HEK293 (cell line): ENCODE measurements around the gene BCL2.

Experiments used
- TRIM28 ChIP-seq: IDR thresholded peaks from 2 replicates; pipeline ENCODE4 v1.6.1; 2011; ENCODE audit warnings: low read length, control low read depth, borderline replicate concordance
- ZBTB1 ChIP-seq: fragments of 450-650 bp; formaldehyde crosslinking; IDR thresholded peaks from 2 replicates; pipeline ENCODE4 v1.5.1; 2016; ENCODE audit warnings: missing biosample characterization, missing genetic modification characterization
- ZFP3 ChIP-seq: fragments of 450-650 bp; formaldehyde crosslinking; IDR thresholded peaks from 2 replicates; pipeline ENCODE4 v1.5.1; 2016; ENCODE audit warnings: low read depth, missing biosample characterization, missing genetic modification characterization
- ZNF350 ChIP-seq: fragments of 450-650 bp; formaldehyde crosslinking; IDR thresholded peaks from 2 replicates; pipeline ENCODE4 v1.5.0; 2017; ENCODE audit warnings: missing biosample characterization, mild to moderate bottlenecking, missing genetic modification characterization
- ZNF514 ChIP-seq: fragments of 450-650 bp; formaldehyde crosslinking; IDR thresholded peaks from 2 replicates; pipeline ENCODE4 v1.5.1; 2016; ENCODE audit warnings: missing biosample characterization, missing genetic modification characterization
- TF ChIP-seq, protein P1 (sequence below): fragments of 450-650 bp; formaldehyde crosslinking; IDR thresholded peaks from 2 replicates; pipeline ENCODE4 v1.5.1; 2016; ENCODE audit warnings: missing biosample characterization, missing genetic modification characterization
- TF ChIP-seq, protein P2 (sequence below): fragments of 450-650 bp; formaldehyde crosslinking; IDR thresholded peaks from 2 replicates; pipeline ENCODE4 v1.5.1; 2016; ENCODE audit warnings: missing biosample characterization, missing genetic modification characterization

DNA sequence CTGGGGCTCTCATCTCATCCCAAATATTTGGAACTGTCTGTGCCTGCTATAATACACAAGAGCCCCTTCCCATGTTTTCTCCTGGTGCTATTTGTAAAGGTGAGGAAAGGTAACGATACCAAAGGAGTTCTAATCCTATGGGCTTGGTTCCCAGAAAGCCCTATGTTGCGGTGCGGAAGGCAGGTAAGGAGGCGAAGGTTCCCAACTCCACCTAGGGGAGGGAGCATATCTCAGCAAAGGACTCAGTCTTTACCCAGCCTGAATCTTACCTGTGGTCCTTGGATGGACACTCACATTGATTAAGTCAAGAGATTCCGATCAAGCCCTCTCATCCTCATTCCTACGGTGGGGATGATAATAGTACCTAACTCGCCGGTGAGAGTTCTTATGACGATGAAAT lies 140.1 kb downstream of the BCL2 start:
- TF ChIP-seq TRIM28 (no peak), ZNF514 (tag by site-specific recombination) (no peak), ZBTB1 (tag by site-specific recombination) (no peak), ZNF350 (tag by site-specific recombination) (no peak), ZFP3 (tag by site-specific recombination) (no peak)
- TF ChIP-seq, protein P1, sequence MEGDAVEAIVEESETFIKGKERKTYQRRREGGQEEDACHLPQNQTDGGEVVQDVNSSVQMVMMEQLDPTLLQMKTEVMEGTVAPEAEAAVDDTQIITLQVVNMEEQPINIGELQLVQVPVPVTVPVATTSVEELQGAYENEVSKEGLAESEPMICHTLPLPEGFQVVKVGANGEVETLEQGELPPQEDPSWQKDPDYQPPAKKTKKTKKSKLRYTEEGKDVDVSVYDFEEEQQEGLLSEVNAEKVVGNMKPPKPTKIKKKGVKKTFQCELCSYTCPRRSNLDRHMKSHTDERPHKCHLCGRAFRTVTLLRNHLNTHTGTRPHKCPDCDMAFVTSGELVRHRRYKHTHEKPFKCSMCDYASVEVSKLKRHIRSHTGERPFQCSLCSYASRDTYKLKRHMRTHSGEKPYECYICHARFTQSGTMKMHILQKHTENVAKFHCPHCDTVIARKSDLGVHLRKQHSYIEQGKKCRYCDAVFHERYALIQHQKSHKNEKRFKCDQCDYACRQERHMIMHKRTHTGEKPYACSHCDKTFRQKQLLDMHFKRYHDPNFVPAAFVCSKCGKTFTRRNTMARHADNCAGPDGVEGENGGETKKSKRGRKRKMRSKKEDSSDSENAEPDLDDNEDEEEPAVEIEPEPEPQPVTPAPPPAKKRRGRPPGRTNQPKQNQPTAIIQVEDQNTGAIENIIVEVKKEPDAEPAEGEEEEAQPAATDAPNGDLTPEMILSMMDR (tag by site-specific recombination): no peak
- TF ChIP-seq, protein P2, sequence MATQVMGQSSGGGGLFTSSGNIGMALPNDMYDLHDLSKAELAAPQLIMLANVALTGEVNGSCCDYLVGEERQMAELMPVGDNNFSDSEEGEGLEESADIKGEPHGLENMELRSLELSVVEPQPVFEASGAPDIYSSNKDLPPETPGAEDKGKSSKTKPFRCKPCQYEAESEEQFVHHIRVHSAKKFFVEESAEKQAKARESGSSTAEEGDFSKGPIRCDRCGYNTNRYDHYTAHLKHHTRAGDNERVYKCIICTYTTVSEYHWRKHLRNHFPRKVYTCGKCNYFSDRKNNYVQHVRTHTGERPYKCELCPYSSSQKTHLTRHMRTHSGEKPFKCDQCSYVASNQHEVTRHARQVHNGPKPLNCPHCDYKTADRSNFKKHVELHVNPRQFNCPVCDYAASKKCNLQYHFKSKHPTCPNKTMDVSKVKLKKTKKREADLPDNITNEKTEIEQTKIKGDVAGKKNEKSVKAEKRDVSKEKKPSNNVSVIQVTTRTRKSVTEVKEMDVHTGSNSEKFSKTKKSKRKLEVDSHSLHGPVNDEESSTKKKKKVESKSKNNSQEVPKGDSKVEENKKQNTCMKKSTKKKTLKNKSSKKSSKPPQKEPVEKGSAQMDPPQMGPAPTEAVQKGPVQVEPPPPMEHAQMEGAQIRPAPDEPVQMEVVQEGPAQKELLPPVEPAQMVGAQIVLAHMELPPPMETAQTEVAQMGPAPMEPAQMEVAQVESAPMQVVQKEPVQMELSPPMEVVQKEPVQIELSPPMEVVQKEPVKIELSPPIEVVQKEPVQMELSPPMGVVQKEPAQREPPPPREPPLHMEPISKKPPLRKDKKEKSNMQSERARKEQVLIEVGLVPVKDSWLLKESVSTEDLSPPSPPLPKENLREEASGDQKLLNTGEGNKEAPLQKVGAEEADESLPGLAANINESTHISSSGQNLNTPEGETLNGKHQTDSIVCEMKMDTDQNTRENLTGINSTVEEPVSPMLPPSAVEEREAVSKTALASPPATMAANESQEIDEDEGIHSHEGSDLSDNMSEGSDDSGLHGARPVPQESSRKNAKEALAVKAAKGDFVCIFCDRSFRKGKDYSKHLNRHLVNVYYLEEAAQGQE (tag by site-specific recombination): no peak
